GM23248 (cell line): ENCODE results near the gene IL1RAPL1. TPM values are rescaled to one million over a fixed set of nuclear protein-coding genes. Genes with fewer than 3 reads are reported as not detected.

ENCODE experiments used
- DNase-seq: peaks from one replicate; pipeline ENCODE4 v3.0.0-alpha.2; 2015
- H2AFZ ChIP-seq: fragments of 200-600 bp; sonication (generic); 2 replicates; pipeline ENCODE4 v1.6.1; 2016; ENCODE audit warnings: antibody characterized with exemption
- H3F3A ChIP-seq: fragments of 200-600 bp; sonication (generic); 2 replicates; pipeline ENCODE4 v1.6.1; 2016; ENCODE audit warnings: mild to moderate bottlenecking, antibody characterized with exemption, mixed run types; ENCODE audit not compliant: insufficient read depth
- H3K27ac ChIP-seq: fragments of 200-600 bp; sonication (generic); 2 replicates; pipeline ENCODE4 v1.5.1; 2016; ENCODE audit warnings: mild to moderate bottlenecking
- H3K27me3 ChIP-seq: fragments of 200-600 bp; sonication (generic); replicated peaks from 2 replicates; pipeline ENCODE4 v1.6.1; 2016; ENCODE audit warnings: mild to moderate bottlenecking; ENCODE audit not compliant: insufficient read depth
- H3K36me3 ChIP-seq: fragments of 200-600 bp; sonication (generic); 2 replicates; pipeline ENCODE4 v1.6.1; 2016; ENCODE audit warnings: low read depth, mild to moderate bottlenecking
- H3K4me1 ChIP-seq: fragments of 200-600 bp; sonication (generic); 2 replicates; pipeline ENCODE4 v1.6.1; 2016; ENCODE audit warnings: mild to moderate bottlenecking; ENCODE audit not compliant: insufficient read depth
- H3K4me2 ChIP-seq: fragments of 200-600 bp; sonication (generic); one replicate; pipeline ENCODE4 v1.6.1; 2016; ENCODE audit warnings: mild to moderate bottlenecking; ENCODE audit not compliant: unreplicated experiment
- H3K4me3 ChIP-seq: fragments of 200-600 bp; sonication (generic); 2 replicates; pipeline ENCODE4 v1.5.1; 2016; ENCODE audit warnings: mild to moderate bottlenecking
- H3K79me2 ChIP-seq: fragments of 200-600 bp; sonication (generic); 2 replicates; pipeline ENCODE4 v1.6.1; 2016; ENCODE audit warnings: mild to moderate bottlenecking; ENCODE audit not compliant: insufficient read depth
- H3K9ac ChIP-seq: fragments of 200-600 bp; sonication (generic); 2 replicates; pipeline ENCODE4 v1.6.1; 2016; ENCODE audit warnings: mild to moderate bottlenecking
- H3K9me2 ChIP-seq: fragments of 200-600 bp; sonication (generic); 2 replicates; pipeline ENCODE4 v1.6.1; 2016; ENCODE audit warnings: mixed run types, mild to moderate bottlenecking, moderate library complexity; ENCODE audit not compliant: insufficient read depth
- H3K9me3 ChIP-seq: fragments of 200-600 bp; sonication (generic); one replicate; pipeline ENCODE4 v1.6.1; 2017; ENCODE audit warnings: low read depth
- H4K20me1 ChIP-seq: fragments of 200-600 bp; sonication (generic); 2 replicates; pipeline ENCODE4 v1.6.0; 2016; ENCODE audit not compliant: insufficient read depth
- EZH2 ChIP-seq: fragments of 200-600 bp; sonication (generic); IDR thresholded peaks from 2 replicates; pipeline ENCODE4 v1.6.1; 2018; ENCODE audit warnings: antibody characterized with exemption, mild to moderate bottlenecking; ENCODE audit not compliant: insufficient read depth, poor library complexity, severe bottlenecking
- EZH2phosphoT487 ChIP-seq: fragments of 200-600 bp; sonication (generic); IDR thresholded peaks from 2 replicates; pipeline ENCODE4 v1.6.1; 2018; ENCODE audit warnings: antibody characterized with exemption, moderate library complexity, mild to moderate bottlenecking, low read depth; ENCODE audit not compliant: insufficient read depth
- WGBS, 2 experiments: methylation state at CpG; one replicate each; pipeline ENCODE4 v1.1.6; 2015 to 2017; ENCODE audit warnings: low lambda C conversion rate in 2 of 2, low coverage in 1 of 2; ENCODE audit errors: missing lambda C conversion rate in 2 of 2; 5-methylcytosine and 5-hydroxymethylcytosine counted together
- in situ Hi-C: fragments of 300-500 bp; cut with MboI; formaldehyde crosslinking; loops from 2 replicates; pipeline ENCODE4 v1.15.0; 2020
- polyA plus RNA-seq: library from polyadenylated mRNA; unstranded; fragments of >200 nt; fragmentation: Nextera tagmentation; extraction: Ambion mirVana; gene quantifications from 2 replicates; pipeline ENCODE4 v1.2.1, GENCODE V29; 2016
- total RNA-seq: library from RNA; depleted of rRNA; stranded (reverse); fragments of >200 nt; shearing (Covaris generic); gene quantifications from 2 replicates; pipeline ENCODE4 v1.2.3, GENCODE V29; 2014; rRNA removed

Gene IL1RAPL1
- total RNA-seq (0.38 TPM in 1 of 2 replicates, not detected in the other), polyA plus RNA-seq (not detected in 2 replicates)

DNA sequence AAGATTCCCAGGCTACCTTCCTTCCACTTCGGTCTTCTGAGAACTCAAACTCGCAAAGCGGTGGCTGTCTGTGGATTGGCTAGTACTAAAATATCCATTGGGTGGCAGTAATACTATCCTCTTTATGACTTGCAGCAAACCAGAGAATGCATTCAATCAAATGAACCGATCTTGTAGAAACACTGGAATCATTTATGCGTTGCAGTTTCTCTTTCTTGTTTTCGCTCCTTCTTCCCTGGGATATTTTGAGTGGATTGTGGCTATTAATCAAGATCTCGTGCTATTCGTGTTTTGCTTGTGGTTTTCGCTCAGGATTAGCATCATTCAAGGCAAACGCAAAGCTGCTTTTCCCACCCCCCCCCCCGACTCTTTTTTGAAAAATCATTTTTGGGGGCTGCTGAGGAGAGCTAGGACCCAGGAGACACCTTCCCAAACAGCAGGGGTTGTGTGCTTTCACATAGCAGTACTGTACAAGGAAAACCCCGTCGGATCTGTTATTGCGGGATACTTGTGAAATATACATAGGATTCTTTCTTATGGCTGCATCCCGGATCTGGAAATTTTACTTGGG is at the start of gene IL1RAPL1:
Gene IL1RAPL1 (plus strand): TSS at position 466 of the 571 bp plus-strand sequence.
- Histone ChIP-seq H3K4me1 (no peaks in the 10 kb centered on the region), H3F3A (no peaks in the 10 kb centered on the region), H3K27me3 (no peaks in the 10 kb centered on the region), H3K9ac (no peak within 1 kb of the TSS), H3K79me2 (no peaks in the 10 kb centered on the region), H3K9me3 (no peaks in the 10 kb centered on the region), H3K9me2 (no peaks in the 10 kb centered on the region), H4K20me1 (no peaks in the 10 kb centered on the region), H3K4me2 (peak within 1 kb of the TSS; percentile 35), H3K4me3 (peak within 1 kb of the TSS; percentile 58), H3K36me3 (no peaks in the 10 kb centered on the region), H2AFZ (peak within 1 kb of the TSS; percentile 58; the same call in 1 of the 2 replicates), H3K27ac (no peak within 1 kb of the TSS)
- DNase-seq, result peak; percentile 38
- in situ Hi-C loops, result no loop called here
- no peak for TF ChIP-seq EZH2phosphoT487
- TF ChIP-seq EZH2, result no peak
- 1% methylated on average over 15 of the region's 15 CpGs for whole genome bisulfite sequencing, 2 experiments

GRCh38 chrX:28542791-28543190 is 44.5 kb upstream of the IL1RAPL1 start:
- H2AFZ ChIP-seq, result no peak overlapping the region
- H3K4me2 ChIP-seq, result no peak overlapping the region
- no peaks in the 10 kb centered on the region for H3K36me3 ChIP-seq
- H3K27ac ChIP-seq, result no peak overlapping the region
- no peaks in the 10 kb centered on the region for H3K79me2 ChIP-seq
- H3F3A ChIP-seq, result no peaks in the 10 kb centered on the region
- no peak for TF ChIP-seq EZH2phosphoT487
- TF ChIP-seq EZH2, result no peak
- H3K4me3 ChIP-seq, result no peak overlapping the region
- no peaks in the 10 kb centered on the region for H3K27me3 ChIP-seq
- DNase-seq, result no peak
- in situ Hi-C loops, result no loop called here
- no peak overlapping the region for H3K9ac ChIP-seq
- H3K9me3 ChIP-seq, result no peaks in the 10 kb centered on the region
- WGBS, 2 experiments, result 39 to 45% methylated on average over 2 of the region's 2 CpGs
- no peaks in the 10 kb centered on the region for H3K9me2 ChIP-seq
- H4K20me1 ChIP-seq, result no peaks in the 10 kb centered on the region
- H3K4me1 ChIP-seq, result no peaks in the 10 kb centered on the region

GRCh38 chrX:28549838-28550237 is 37.4 kb upstream of the IL1RAPL1 start:
- H3K4me2 ChIP-seq, result no peak overlapping the region
- 24 to 34% methylated on average over 4 of the region's 4 CpGs for WGBS, 2 experiments
- in situ Hi-C loops, result no loop called here

DNA sequence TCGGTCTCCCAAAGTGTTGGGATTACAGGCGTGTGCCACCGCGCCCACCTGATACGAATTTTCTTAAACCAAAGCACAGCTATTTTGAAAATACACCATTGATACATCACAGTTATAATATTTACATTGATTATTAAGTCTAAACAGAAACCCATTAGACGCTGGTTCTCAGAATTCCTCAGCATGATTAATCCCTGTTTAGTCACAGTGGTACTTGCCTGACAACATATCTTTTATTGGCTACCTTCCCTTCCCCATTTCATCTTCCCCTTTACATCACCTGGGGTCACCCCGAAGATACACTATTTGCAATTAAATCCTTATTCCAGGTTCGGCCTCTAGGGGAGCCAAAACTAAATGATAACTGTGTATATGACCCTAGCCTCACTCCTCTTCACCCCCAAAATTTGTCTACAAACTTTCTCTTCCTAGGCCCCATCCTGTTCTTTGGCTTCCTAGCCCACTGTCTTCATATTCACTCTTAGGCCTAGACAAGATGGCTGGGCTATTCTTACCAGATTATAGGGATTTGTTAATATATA is 36.8 kb upstream of the IL1RAPL1 start:
- no peaks in the 10 kb centered on the region for H3F3A ChIP-seq
- no peaks in the 10 kb centered on the region for H3K79me2 ChIP-seq
- no peak overlapping the region for H3K27ac ChIP-seq
- DNase-seq, result no peak
- H3K9me2 ChIP-seq, result no peaks in the 10 kb centered on the region
- H3K4me1 ChIP-seq, result no peaks in the 10 kb centered on the region
- no peak overlapping the region for H3K4me3 ChIP-seq
- no peaks in the 10 kb centered on the region for H3K27me3 ChIP-seq
- H3K9ac ChIP-seq, result no peak overlapping the region
- H3K9me3 ChIP-seq, result no peaks in the 10 kb centered on the region
- no peaks in the 10 kb centered on the region for H4K20me1 ChIP-seq
- in situ Hi-C loops, result no loop called here
- TF ChIP-seq EZH2phosphoT487, result no peak
- TF ChIP-seq EZH2, result no peak
- WGBS, 2 experiments, result 58 to 67% methylated on average over 8 of the region's 8 CpGs
- H2AFZ ChIP-seq, result no peak overlapping the region
- no peaks in the 10 kb centered on the region for H3K36me3 ChIP-seq
- no peak overlapping the region for H3K4me2 ChIP-seq

More at GRCh38 chrX:28549838-28550237, 37.4 kb upstream of the IL1RAPL1 start:
- no peak overlapping the region for H3K9ac ChIP-seq
- no peaks in the 10 kb centered on the region for H3K36me3 ChIP-seq
- no peaks in the 10 kb centered on the region for H4K20me1 ChIP-seq
- no peak overlapping the region for H3K27ac ChIP-seq
- H3K27me3 ChIP-seq, result no peaks in the 10 kb centered on the region
- no peaks in the 10 kb centered on the region for H3K9me2 ChIP-seq
- no peak for DNase-seq
- H3K4me1 ChIP-seq, result no peaks in the 10 kb centered on the region
- H3K4me3 ChIP-seq, result no peak overlapping the region
- no peaks in the 10 kb centered on the region for H3F3A ChIP-seq
- TF ChIP-seq EZH2 (no peak), EZH2phosphoT487 (no peak)
- H3K9me3 ChIP-seq, result no peaks in the 10 kb centered on the region
- H3K79me2 ChIP-seq, result no peaks in the 10 kb centered on the region
- no peak overlapping the region for H2AFZ ChIP-seq
